Panc1 (cell line): Measurements from ENCODE around the gene DGAT2L6. TPM values are rescaled to one million over a fixed set of nuclear protein-coding genes. Genes with fewer than 3 reads are reported as not detected.
"Not testable (repeated sequence)": the region's sequence is repeated elsewhere in the genome, so short reads cannot be mapped to it uniquely, and the experiment has no call there.

ENCODE experiments used
- ATAC-seq: fragments of 200-7000 bp; cut with Tn5 transposase; 2 replicates; pipeline ENCODE4 v1.9.1; 2020; ENCODE audit warnings: mild to moderate bottlenecking, moderate library complexity
- BruUV-seq: library from RNA; stranded (reverse); fragments of 400-500 nt; replicated peaks from 2 replicates; lab custom pipeline; 2021; lab: Mats Ljungman, UMichigan
- CTCF ChIA-PET: fragments of 300-600 bp; sonication (Branson Sonifier 250); formaldehyde crosslinking; loops from one replicate; lab custom pipeline; 2022; ENCODE audit warnings: antibody characterized with exemption; lab: Charles Lee
- POLR2A ChIA-PET: fragments of 300-600 bp; sonication (Branson Sonifier 250); formaldehyde crosslinking; loops from one replicate; lab custom pipeline; 2022; ENCODE audit warnings: antibody characterized with exemption; lab: Charles Lee
- DNase-seq: peaks from one replicate; pipeline ENCODE4 v3.0.0-alpha.2; 2010; ENCODE audit warnings: low read depth, low spot score
- H3K27ac ChIP-seq: 2 replicates; pipeline ENCODE4 v1.5.1; 2011; ENCODE audit warnings: mild to moderate bottlenecking, low read length, inconsistent platforms
- H3K27me3 ChIP-seq: fragments of 200-500 bp; sonication (Bioruptor generic); 2 replicates; pipeline ENCODE4 v1.6.0; 2014; ENCODE audit warnings: low read length, inconsistent platforms; ENCODE audit not compliant: control insufficient read depth, insufficient read depth
- H3K36me3 ChIP-seq: fragments of 200-500 bp; sonication (Bioruptor generic); 2 replicates; pipeline ENCODE4 v1.5.1; 2014; ENCODE audit warnings: inconsistent platforms, mild to moderate bottlenecking, low read length, moderate library complexity; ENCODE audit not compliant: control insufficient read depth, insufficient read depth
- H3K4me1 ChIP-seq: 2 replicates; pipeline ENCODE4 v1.5.1; 2011; ENCODE audit warnings: inconsistent platforms, mild to moderate bottlenecking, low read length, moderate library complexity; ENCODE audit not compliant: control insufficient read depth, insufficient read depth
- H3K4me3 ChIP-seq, 2 experiments: 2 replicates each; pipeline ENCODE4 v1.5.1; 2011 to 2012; ENCODE audit warnings: low read depth in 2 of 2, low read length in 2 of 2, mild to moderate bottlenecking in 2 of 2, inconsistent platforms in 1 of 2, moderate library complexity in 1 of 2
- H3K9me3 ChIP-seq: fragments of 200-500 bp; sonication (Bioruptor generic); 2 replicates; pipeline ENCODE4 v1.5.1; 2014; ENCODE audit warnings: low read depth, mild to moderate bottlenecking, inconsistent platforms, low read length, moderate library complexity; ENCODE audit not compliant: control insufficient read depth, insufficient read depth
- CTCF ChIP-seq: fragments of 450-650 bp; IDR thresholded peaks from 2 replicates; pipeline ENCODE4 v1.5.1; 2017; ENCODE audit warnings: mild to moderate bottlenecking
- POLR2AphosphoS5 ChIP-seq: IDR thresholded peaks from 2 replicates; pipeline ENCODE4 v1.6.1; 2012; ENCODE audit warnings: mild to moderate bottlenecking, low read depth, low read length, moderate library complexity
- REST ChIP-seq, 2 experiments: IDR thresholded peaks; 2 replicates each; pipeline ENCODE4 v1.6.1; 2011 to 2012; ENCODE audit warnings: low read depth in 2 of 2, control low read depth in 1 of 2, low read length in 1 of 2, mild to moderate bottlenecking in 1 of 2, moderate library complexity in 1 of 2; ENCODE audit not compliant: insufficient read depth in 1 of 2
- SIN3A ChIP-seq: IDR thresholded peaks from 2 replicates; pipeline ENCODE4 v1.6.1; 2012; ENCODE audit warnings: low read depth, mild to moderate bottlenecking, low read length, moderate library complexity, borderline replicate concordance; ENCODE audit not compliant: insufficient read depth
- TCF7L2 ChIP-seq: IDR thresholded peaks from 2 replicates; pipeline ENCODE4 v1.6.1; 2011; ENCODE audit warnings: mild to moderate bottlenecking, low read depth, low read length, inconsistent platforms
- in situ Hi-C: cut with HindIII; loops from 2 replicates; pipeline ENCODE4 v1.10.0; 2016; ENCODE audit warnings: low sequenced_read_pairs, low pct_unique_long_range_greater_than_20kb
- intact Hi-C: fragments of 100-400 bp; cut with micrococcal nuclease; formaldehyde crosslinking; loops from one replicate; pipeline ENCODE4 v1.10.0; 2022; ENCODE audit not compliant: unreplicated experiment
- total RNA-seq: library from RNA; stranded (reverse); gene quantifications from one replicate; pipeline ENCODE4 v1.2.1, GENCODE V29; 2021; ENCODE audit not compliant: unreplicated experiment

The DGAT2L6 gene
- total RNA-seq, 1 experiment from 2014 or later: not detected

GRCh38 chrX:70240751-70241150 is 63.5 kb downstream of the DGAT2L6 start:
- CTCF ChIA-PET: no interaction called here
- Histone ChIP-seq H3K36me3 (no peaks in the 10 kb centered on the region), H3K27me3 (0 out of 2 replicates have a peak, but pooled peaks cover 2% of the 10 kb centered on the region), H3K9me3 (no peaks in the 10 kb centered on the region), H3K4me1 (no peaks in the 10 kb centered on the region), H3K27ac (no peak overlapping the region), H3K4me3 (no peak overlapping the region)
- DNase-seq: no peak
- no peak for TF ChIP-seq POLR2AphosphoS5
- no peak for TF ChIP-seq SIN3A
- no peak for TF ChIP-seq CTCF
- no peak for TF ChIP-seq TCF7L2
- TF ChIP-seq REST (IDR thresholded peaks at IDR 0.05; ENCODE audit: insufficient read depth in 1 of 2, low read depth in 2 of 2, low read length in 1 of 2): no peak
- in situ Hi-C loops (no loop called here), intact Hi-C loops (no loop called here)
- POLR2A ChIA-PET: no interaction called here
- BruUV-seq: no TSS peak
- no peak for ATAC-seq

- H3K27ac ChIP-seq: no peak overlapping the region
- H3K4me3 ChIP-seq: no peak overlapping the region
- H3K4me1 ChIP-seq: no peaks in the 10 kb centered on the region
- no peak for ATAC-seq
- no peaks in the 10 kb centered on the region for H3K36me3 ChIP-seq
- intact Hi-C loops: no loop called here
- DNase-seq: no peak
- CTCF ChIA-PET: no interaction called here
- BruUV-seq: no TSS peak
- H3K27me3 ChIP-seq: 0 out of 2 replicates have a peak, but pooled peaks cover 2% of the 10 kb centered on the region
- POLR2A ChIA-PET: no interaction called here
- H3K9me3 ChIP-seq: no peaks in the 10 kb centered on the region
- in situ Hi-C loops: no loop called here
- TF ChIP-seq SIN3A (no peak), TCF7L2 (no peak), POLR2AphosphoS5 (no peak), REST (IDR thresholded peaks at IDR 0.05; ENCODE audit: insufficient read depth in 1 of 2, low read depth in 2 of 2, low read length in 1 of 2) (no peak), CTCF (no peak)
Observed at GRCh38 chrX:70241501-70241900, 64.2 kb downstream of the DGAT2L6 start.

DNA sequence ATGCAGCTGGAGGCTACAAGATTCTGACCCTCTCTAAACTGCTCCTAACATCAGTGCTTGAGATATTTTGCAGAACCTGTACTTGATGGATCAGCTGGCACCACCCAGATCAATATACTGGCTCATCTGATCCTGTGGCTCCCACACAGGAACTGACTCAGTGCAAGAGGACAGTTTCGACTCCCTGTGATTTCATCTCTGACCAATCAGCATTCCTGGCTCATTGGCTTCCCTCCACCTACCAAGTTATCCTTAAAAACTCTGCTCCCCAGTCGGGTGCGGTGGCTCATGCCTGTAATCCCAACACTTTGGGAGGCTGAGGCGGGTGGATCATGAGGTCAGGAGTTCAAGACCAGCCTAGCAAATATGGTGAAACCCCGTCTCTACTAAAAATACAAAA is 66.3 kb downstream of the DGAT2L6 start:
- DNase-seq, intact Hi-C loops, CTCF ChIA-PET, in situ Hi-C loops, H3K4me1 ChIP-seq, H3K36me3 ChIP-seq, H3K27me3 ChIP-seq, H3K4me3 ChIP-seq, ATAC-seq, BruUV-seq, POLR2A ChIA-PET, H3K27ac ChIP-seq, H3K9me3 ChIP-seq: not testable (repeated sequence)
